ENCODE data around the gene TSPAN5. TPM values are rescaled to one million over a fixed set of nuclear protein-coding genes. Genes with fewer than 3 reads are reported as not detected.

TSPAN5 gene
- total RNA-seq, 1 experiment from 2014 or later: 41.8 TPM

DNA sequence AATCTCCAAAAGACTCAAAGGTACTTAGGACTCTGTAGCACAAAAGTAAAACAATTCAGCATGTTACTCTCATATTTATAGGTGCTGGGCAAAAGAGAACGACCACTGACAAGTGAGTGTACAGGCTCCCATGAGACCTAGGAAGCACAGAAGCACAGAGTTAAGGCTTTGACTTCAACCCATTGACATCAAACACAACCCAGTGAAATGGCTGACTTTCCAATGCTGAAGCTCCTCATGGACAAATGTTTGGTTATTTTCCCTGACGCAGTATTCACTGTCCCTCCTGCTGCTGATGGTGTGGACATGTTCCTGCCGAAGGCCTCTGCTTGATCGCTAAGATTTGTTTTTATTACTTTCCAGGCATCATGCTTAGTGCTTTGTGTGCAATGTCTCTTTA, 148.7 kb downstream of the TSPAN5 start:
- Histone ChIP-seq H2AFZ (ENCODE audit: low read length) (no peak overlapping the region), H3K36me3 (ENCODE audit: low read depth, low read length) (0 out of 2 replicates have a peak, but pooled peaks cover under 1% of the 10 kb centered on the region), H3K27me3 (ENCODE audit: low read length) (no peaks in the 10 kb centered on the region), H3K9me3 (ENCODE audit: low read length) (no peaks in the 10 kb centered on the region), H3K9ac (ENCODE audit: low read length) (no peak overlapping the region), H3K4me1 (ENCODE audit: insufficient read depth, low read length) (peaks cover 24% of the 10 kb centered on the region), H3F3A (ENCODE audit: low read length, unreplicated experiment) (no peaks in the 10 kb centered on the region), H3K79me2 (ENCODE audit: low read length) (peaks cover 57% of the 10 kb centered on the region), H3K4me3 (ENCODE audit: low read length) (no peak overlapping the region), H4K20me1 (ENCODE audit: low read length) (no peaks in the 10 kb centered on the region), H3K27ac (ENCODE audit: low read length) (no peak overlapping the region), H3K4me2 (ENCODE audit: low read length) (no peak overlapping the region), H3K9me2 (replicated peaks; ENCODE audit: low read length) (no peaks in the 10 kb centered on the region)
- TF ChIP-seq EZH2phosphoT487 (IDR thresholded peaks at IDR 0.05; ENCODE audit: borderline replicate concordance, low read length) (no peak), EZH2 (IDR thresholded peaks at IDR 0.05; ENCODE audit: low read length, unreplicated experiment) (no peak)
- TF ChIP-seq, protein P1, sequence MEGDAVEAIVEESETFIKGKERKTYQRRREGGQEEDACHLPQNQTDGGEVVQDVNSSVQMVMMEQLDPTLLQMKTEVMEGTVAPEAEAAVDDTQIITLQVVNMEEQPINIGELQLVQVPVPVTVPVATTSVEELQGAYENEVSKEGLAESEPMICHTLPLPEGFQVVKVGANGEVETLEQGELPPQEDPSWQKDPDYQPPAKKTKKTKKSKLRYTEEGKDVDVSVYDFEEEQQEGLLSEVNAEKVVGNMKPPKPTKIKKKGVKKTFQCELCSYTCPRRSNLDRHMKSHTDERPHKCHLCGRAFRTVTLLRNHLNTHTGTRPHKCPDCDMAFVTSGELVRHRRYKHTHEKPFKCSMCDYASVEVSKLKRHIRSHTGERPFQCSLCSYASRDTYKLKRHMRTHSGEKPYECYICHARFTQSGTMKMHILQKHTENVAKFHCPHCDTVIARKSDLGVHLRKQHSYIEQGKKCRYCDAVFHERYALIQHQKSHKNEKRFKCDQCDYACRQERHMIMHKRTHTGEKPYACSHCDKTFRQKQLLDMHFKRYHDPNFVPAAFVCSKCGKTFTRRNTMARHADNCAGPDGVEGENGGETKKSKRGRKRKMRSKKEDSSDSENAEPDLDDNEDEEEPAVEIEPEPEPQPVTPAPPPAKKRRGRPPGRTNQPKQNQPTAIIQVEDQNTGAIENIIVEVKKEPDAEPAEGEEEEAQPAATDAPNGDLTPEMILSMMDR (conservative IDR thresholded peaks at IDR 0.05; ENCODE audit: low read depth, low read length): no peak
- ChIA-PET POLR2A (ENCODE audit: unreplicated experiment) (interaction anchor here (0.6 kb wide), 1 partner anchor 109 kb away, joined by 7 read pairs; no protein-coding TSS in a partner anchor), CTCF (no interaction called here)
- no TSS peak for BruUV-seq (replicated peaks)
- DNase-seq (no peak), ATAC-seq (no peak)
- intact Hi-C loops (cut with micrococcal nuclease): no loop called here

DNA sequence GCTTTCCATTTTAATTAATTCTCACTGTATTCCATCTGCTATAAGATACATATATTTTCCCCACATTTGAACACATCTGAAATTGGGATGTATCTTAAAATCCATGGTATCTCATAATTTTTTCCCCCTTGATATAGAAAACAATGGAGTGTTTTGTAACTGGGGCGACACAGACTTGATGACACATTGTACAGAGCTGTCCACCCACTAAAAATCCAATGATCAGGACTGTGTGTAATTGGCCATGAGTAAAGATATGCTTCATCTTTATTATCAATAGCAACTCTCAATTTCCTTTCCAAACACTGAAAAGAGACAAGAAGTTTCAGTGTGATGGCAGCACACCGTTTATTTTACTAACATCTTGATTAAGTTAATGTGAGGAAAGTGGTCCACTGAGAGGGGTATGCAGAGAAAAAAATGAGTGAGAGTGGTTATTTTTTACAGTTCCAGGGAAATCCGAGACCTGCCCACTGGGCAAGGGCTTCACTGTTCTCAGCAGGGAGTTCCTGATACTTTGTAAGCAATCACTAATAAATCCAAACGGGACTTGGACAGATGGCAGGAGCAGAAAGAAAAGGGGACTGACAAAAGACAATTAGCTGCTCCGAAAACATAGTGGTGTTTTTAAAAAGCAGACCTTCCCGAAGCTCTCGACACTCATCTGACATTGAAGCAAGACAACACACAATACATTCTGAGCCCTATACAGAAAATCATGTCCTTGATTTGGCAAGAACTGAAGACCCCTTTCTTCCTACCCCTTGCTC, 149.4 kb downstream of the TSPAN5 start:
- Histone ChIP-seq H2AFZ (ENCODE audit: low read length) (no peak overlapping the region), H3K9me2 (replicated peaks; ENCODE audit: low read length) (no peaks in the 10 kb centered on the region), H3K4me1 (ENCODE audit: insufficient read depth, low read length) (peaks cover 24% of the 10 kb centered on the region), H3K27me3 (ENCODE audit: low read length) (no peaks in the 10 kb centered on the region), H3K36me3 (ENCODE audit: low read depth, low read length) (0 out of 2 replicates have a peak, but pooled peaks cover 5% of the 10 kb centered on the region), H3K27ac (ENCODE audit: low read length) (no peak overlapping the region), H3K4me3 (ENCODE audit: low read length) (no peak overlapping the region), H4K20me1 (ENCODE audit: low read length) (no peaks in the 10 kb centered on the region), H3K4me2 (ENCODE audit: low read length) (no peak overlapping the region), H3F3A (ENCODE audit: low read length, unreplicated experiment) (no peaks in the 10 kb centered on the region), H3K79me2 (ENCODE audit: low read length) (peaks cover 51% of the 10 kb centered on the region), H3K9me3 (ENCODE audit: low read length) (no peaks in the 10 kb centered on the region), H3K9ac (ENCODE audit: low read length) (no peak overlapping the region)
- TF ChIP-seq EZH2phosphoT487 (IDR thresholded peaks at IDR 0.05; ENCODE audit: borderline replicate concordance, low read length) (no peak), EZH2 (IDR thresholded peaks at IDR 0.05; ENCODE audit: low read length, unreplicated experiment) (no peak)
- TF ChIP-seq, protein P1 (conservative IDR thresholded peaks at IDR 0.05; ENCODE audit: low read depth, low read length): no peak
- no peak for ATAC-seq
- ChIA-PET CTCF (no interaction called here), POLR2A (ENCODE audit: unreplicated experiment) (interaction anchor here (0.6 kb wide), 1 partner anchor 110 kb away, joined by 7 read pairs; no protein-coding TSS in a partner anchor)
- DNase-seq: no peak
- BruUV-seq (replicated peaks): no TSS peak
- intact Hi-C loops (cut with micrococcal nuclease): no loop called here

DNA sequence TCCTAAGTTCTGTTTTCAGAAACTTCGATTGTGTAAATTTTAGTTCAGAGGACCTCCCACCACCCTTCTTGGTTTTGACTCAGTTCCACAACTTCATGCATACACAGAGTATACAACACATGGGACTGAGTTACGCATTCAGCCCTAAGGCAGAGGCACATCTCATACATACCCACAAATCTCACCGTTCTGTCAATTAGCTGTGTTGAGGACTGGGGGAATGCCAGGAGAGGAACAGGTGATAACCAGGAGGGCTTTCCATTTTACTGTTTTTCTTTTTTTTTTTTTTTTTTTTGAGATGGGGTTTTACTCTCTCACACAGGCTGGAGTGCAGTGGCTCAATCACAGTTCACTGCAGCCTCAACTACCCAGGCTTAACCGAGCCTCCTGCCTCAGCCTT, 150.2 kb downstream of the TSPAN5 start:
- ChIA-PET CTCF (no interaction called here), POLR2A (ENCODE audit: unreplicated experiment) (no interaction called here)
- H3K36me3 ChIP-seq (ENCODE audit: low read depth, low read length): peaks cover 5% of the 10 kb centered on the region; the same call in 1 of the 2 replicates
- H3K9me2 ChIP-seq (replicated peaks; ENCODE audit: low read length): no peaks in the 10 kb centered on the region
- intact Hi-C loops (cut with micrococcal nuclease): no loop called here
- H3F3A ChIP-seq (ENCODE audit: low read length, unreplicated experiment): no peaks in the 10 kb centered on the region
- no peak overlapping the region for H3K27ac ChIP-seq (ENCODE audit: low read length)
- BruUV-seq (replicated peaks): no TSS peak
- no peaks in the 10 kb centered on the region for H3K9me3 ChIP-seq (ENCODE audit: low read length)
- TF ChIP-seq EZH2 (IDR thresholded peaks at IDR 0.05; ENCODE audit: low read length, unreplicated experiment): no peak
- TF ChIP-seq, protein P1 (conservative IDR thresholded peaks at IDR 0.05; ENCODE audit: low read depth, low read length): no peak
- TF ChIP-seq EZH2phosphoT487 (IDR thresholded peaks at IDR 0.05; ENCODE audit: borderline replicate concordance, low read length): no peak
- no peaks in the 10 kb centered on the region for H4K20me1 ChIP-seq (ENCODE audit: low read length)
- ATAC-seq (no peak), DNase-seq (no peak)
- no peak overlapping the region for H2AFZ ChIP-seq (ENCODE audit: low read length)
- H3K4me2 ChIP-seq (ENCODE audit: low read length): no peak overlapping the region
- H3K4me1 ChIP-seq (ENCODE audit: insufficient read depth, low read length): peaks cover 24% of the 10 kb centered on the region
- H3K79me2 ChIP-seq (ENCODE audit: low read length): peaks cover 46% of the 10 kb centered on the region
- no peak overlapping the region for H3K4me3 ChIP-seq (ENCODE audit: low read length)
- no peaks in the 10 kb centered on the region for H3K27me3 ChIP-seq (ENCODE audit: low read length)
- no peak overlapping the region for H3K9ac ChIP-seq (ENCODE audit: low read length)
